ENCODE data around the gene AP3M1.
A peak's percentile ranks its signal among the peaks of the same experiment; 100 is the strongest.
"Not testable (repeated sequence)": the region's sequence is repeated elsewhere in the genome, so short reads cannot be mapped to it uniquely, and the experiment has no call there.

The AP3M1 gene, protein sequence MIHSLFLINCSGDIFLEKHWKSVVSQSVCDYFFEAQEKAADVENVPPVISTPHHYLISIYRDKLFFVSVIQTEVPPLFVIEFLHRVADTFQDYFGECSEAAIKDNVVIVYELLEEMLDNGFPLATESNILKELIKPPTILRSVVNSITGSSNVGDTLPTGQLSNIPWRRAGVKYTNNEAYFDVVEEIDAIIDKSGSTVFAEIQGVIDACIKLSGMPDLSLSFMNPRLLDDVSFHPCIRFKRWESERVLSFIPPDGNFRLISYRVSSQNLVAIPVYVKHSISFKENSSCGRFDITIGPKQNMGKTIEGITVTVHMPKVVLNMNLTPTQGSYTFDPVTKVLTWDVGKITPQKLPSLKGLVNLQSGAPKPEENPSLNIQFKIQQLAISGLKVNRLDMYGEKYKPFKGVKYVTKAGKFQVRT

GRCh38 chr10:74150204-74150989, at the start of gene AP3M1:
AP3M1 (minus strand) TSS chr10:74150828; CDS start chr10:74138379, 12,449 bp downstream.
- no peak for FAIRE-seq

GRCh38 chr10:74199315-74199714, 48.7 kb upstream of the AP3M1 start:
- FAIRE-seq: no peak

- no peak for FAIRE-seq
These were observed 44.4 kb upstream of the AP3M1 start for GRCh38 chr10:74194999-74195398.

DNA sequence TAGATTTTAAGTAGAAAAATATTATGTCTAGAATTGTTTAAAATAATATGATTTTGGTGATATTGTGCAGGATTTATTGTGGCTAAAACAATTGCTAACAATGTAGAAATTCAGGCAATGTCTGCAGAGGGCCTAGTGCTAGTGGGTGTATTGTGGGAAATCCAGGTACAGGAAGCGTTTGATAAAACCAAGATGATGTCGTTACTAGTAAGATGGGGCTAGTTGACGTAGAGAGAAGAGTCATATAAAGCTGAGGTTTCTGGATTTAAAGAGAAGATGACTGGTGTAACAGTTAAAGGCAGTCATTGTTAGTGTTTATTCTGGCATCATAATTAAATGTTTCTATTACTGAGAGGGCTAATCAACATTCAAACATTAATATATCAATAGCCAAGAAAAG, 43.9 kb upstream of the AP3M1 start:
- no peak for FAIRE-seq

DNA sequence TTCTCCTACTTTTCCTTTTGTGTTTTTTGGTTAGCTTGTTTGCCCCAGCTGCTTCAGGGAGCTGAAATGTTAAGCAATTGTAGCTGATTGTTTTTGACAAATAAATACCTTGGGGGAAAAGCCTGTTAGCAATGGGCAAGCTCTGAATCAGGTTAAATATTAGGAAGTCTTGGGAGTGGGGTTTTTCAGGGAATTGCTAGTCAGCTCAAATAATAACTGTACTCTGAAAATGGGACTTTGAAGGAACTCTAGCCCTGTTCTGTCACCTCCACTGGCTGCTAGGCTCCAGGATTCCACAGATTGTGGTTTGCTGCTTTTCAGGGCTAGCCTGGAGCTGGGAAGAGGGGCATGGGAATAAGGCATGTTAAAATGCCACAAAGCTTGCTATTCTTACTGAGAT, 39.9 kb upstream of the AP3M1 start:
- no peak for FAIRE-seq

GRCh38 chr10:74189999-74190421, 39.4 kb upstream of the AP3M1 start:
- no peak for FAIRE-seq

DNA sequence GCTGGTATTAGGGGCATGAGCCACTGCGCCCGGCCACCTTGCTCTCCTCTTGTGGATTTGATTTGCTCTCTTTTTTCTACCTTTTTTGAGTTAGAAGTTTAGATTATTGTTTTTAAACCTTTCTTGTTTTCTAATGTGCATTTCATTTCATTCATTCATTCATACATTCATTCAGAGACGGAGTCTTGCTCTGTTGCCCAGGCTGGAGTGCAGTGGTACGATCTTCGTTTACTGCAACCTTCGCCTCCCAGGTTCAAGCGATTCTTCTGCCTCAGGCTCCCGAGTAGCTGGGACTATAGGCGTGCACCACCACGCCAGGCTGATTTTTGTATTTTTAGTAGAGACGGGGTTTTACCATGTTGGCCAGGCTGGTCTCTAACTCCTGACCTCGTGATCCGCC, 38.0 kb upstream of the AP3M1 start:
- FAIRE-seq: not testable (repeated sequence)

- no peak for FAIRE-seq
These were observed 36.6 kb upstream of the AP3M1 start for GRCh38 chr10:74187237-74187636.

- no peak for FAIRE-seq
These were observed 36.0 kb upstream of the AP3M1 start for GRCh38 chr10:74186678-74187077.

DNA sequence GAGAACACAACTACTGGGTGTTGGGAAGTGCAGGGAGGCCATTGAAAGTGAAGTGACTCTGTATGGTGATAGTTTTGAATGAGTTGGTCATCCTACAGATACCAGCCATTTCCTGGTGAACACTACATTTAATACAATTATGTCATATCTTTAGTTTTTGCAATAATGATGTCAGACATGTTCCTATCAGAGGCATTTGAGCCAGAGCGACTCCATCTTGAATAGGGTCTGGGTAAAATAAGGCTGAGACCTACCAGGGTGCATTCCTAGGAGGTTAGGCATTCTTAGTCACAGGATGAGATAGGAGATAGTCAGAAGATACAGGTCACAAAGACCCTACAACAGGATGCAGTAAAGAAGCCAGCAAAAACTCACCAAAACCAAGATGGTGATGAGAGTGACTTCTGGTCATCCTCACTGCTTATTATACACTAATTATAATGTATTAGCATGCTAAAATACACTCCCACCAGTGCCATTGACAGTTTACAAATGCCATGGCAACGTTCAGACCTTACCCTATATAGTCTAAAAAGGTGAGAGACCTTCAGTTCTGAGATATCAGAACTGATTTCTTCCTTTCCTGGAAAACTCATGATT, 28.6 kb upstream of the AP3M1 start:
- no peak for FAIRE-seq

DNA sequence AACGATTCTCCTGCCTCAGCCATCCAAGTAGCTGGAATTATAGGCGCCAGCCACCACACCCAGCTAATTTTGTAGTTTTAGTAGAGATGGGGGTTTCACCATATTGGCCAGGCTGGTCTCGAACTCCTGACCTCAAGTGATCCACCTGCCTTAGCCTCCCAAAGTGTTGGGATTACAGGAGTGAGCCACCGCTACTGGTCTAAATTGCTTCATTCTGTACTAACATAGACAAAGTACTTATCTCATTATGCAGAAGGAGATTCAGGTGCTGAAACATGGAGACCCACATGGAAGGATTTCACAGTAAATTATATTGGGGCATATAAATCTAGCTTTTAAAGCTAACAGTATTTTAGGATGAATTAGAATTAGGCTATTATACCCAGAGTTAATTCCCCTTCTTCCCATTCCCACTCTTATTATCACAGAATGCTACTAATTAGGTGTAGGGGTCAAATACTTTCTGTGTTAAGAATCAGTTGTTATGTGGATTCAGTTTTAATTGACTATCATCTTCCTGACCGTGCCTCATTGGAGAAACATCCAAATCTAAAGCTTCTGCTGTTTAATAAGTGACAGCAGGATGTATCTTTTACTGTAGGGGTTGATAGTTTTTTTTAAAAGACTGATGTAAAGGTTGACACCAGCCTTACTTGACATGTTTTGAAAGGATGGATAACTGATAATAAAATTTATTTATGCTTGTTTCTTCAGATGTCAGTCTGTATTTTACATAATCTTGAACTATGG, 27.6 kb upstream of the AP3M1 start:
- no peak for FAIRE-seq

- no peak for FAIRE-seq
These were observed 26.6 kb upstream of the AP3M1 start for GRCh38 chr10:74177140-74177677.

DNA sequence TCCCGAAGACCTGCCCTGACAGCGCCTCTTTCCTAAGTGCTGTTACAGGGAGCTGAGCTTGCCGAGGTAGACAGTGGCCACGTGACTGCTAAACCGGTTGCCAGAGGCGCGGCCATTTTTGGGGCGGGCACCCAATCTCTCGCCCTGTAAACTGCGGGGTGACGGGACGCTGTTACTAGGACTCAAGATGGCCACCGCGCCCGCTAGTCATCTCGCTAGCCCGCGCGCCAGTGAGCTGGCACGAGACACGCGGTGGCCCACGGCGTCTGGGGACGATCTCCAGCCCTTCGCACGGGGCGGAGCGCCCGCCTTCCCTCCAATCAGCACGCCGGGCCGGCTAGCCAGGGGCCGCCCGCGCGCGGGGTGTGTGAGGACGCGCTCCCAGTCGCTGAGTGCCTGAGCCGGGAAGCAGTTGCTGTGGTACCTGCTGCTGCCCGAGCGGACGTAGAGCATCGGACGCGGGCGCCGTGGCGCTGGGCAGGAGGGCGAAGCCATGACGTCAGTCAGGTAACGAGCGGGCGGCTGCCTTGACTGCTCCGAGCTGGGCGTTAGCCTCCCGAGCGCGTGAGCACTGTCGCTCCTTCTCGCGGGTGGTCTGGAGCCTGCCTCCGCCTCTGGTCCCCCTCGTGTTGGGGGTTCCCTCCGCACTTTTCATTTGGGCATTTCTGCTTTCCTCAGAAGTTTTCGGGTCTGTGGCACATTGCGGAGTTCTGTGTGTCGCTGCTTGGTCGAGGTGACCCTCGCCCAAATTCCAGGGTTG, 25.9 kb upstream of the AP3M1 start:
- FAIRE-seq: peak; percentile 90

- FAIRE-seq: no peak
These were observed 25.1 kb upstream of the AP3M1 start for GRCh38 chr10:74175510-74176379.

DNA sequence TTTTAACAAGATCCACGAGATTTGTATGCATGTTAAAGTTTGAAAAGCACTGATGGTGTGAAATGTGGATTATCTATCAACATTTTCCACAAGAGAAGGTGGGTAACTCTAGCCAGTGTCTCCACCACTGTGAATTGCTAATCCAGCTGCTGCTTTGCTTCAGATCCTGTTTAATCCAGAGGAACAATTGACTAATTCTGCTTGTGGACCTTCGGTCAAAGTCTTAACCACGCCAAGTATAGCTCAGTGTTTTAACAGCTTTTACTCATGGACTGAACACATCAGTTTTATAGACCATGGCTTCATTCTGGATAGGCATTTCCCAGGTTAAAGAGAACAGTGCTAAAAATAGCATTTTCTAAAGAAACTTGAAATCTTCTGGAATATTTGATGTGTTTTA, 23.9 kb upstream of the AP3M1 start:
- FAIRE-seq: no peak

- FAIRE-seq: no peak
These were observed 21.0 kb upstream of the AP3M1 start for GRCh38 chr10:74171625-74172024.

- no peak for FAIRE-seq
These were observed 16.8 kb upstream of the AP3M1 start for GRCh38 chr10:74167443-74167842.

- no peak for FAIRE-seq
These were observed 14.9 kb upstream of the AP3M1 start for GRCh38 chr10:74165530-74165901.

DNA sequence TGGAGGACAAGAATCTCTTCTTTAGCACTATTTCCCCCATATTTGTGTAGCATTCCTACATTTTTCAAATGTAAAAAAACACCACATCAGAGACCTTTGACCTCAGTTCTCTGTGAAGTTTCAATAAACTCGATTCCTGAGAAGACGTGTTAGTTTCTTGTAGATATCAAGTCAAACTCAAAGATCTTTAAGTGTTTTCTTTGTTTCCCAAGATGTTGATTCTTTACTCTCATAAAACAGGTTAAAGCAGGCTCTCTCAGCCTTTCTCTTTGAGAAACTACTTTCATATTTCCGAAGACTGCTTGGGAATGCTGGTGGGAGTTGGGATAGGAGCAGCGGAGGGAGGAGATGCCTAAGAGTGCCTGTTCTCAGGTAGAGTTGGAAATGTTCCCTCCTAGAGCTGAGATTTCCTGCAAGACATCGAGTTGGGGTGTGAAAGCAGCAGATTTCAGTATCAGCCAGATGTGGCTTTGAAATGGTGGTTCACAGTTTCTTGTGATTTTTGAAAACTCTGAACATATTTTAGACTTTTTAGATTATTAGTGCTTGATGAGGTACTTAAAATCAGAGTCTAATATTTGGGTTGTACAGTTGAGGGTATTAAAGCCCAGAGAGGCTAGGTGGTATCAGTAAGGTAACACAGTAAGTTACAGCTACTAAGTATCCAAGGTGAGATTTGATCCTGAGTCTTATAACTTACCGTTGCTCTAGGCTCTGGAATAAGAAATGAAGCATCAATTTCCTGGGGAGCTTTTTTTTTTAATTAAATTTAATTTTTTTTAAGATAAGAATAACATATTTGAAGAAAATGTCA, 14.3 kb upstream of the AP3M1 start:
- FAIRE-seq: no peak

Data from G401.6 (cell line).